ENCODE measurements around the gene ADAP1.

Gene ADAP1

GRCh38 chr7:972676-973309 lies 18.3 kb upstream of the ADAP1 start:
- no peak for DNase-seq (ENCODE audit: low read depth, low spot score)
- TF ChIP-seq SUZ12 (IDR thresholded peaks at IDR 0.05; ENCODE audit: extremely low read depth, insufficient read depth, insufficient read length) (no peak), YY1 (IDR thresholded peaks at IDR 0.05; ENCODE audit: insufficient read depth, insufficient read length) (no peak), ZNF274 (IDR thresholded peaks at IDR 0.05; ENCODE audit: low read depth, low read length) (no peak)
- Histone ChIP-seq H3K9me3 (ENCODE audit: insufficient read depth, low read length) (no peaks in the 10 kb centered on the region), H3K4me3 (ENCODE audit: insufficient read length, low read depth) (no peak overlapping the region), H3K27me3 (ENCODE audit: insufficient read depth, insufficient read length) (no peaks in the 10 kb centered on the region), H3K4me1 (ENCODE audit: insufficient read depth, insufficient read length) (peaks cover 6% of the 10 kb centered on the region), H3K9ac (ENCODE audit: insufficient read length, low read depth) (no peak overlapping the region), H3K36me3 (ENCODE audit: insufficient read depth, insufficient read length, low read length) (peaks cover 54% of the 10 kb centered on the region)

GRCh38 chr7:972110-972509 lies 17.6 kb upstream of the ADAP1 start:
- Histone ChIP-seq H3K27me3 (ENCODE audit: insufficient read depth, insufficient read length) (no peaks in the 10 kb centered on the region), H3K4me3 (ENCODE audit: insufficient read length, low read depth) (no peak overlapping the region), H3K36me3 (ENCODE audit: insufficient read depth, insufficient read length, low read length) (peaks cover 61% of the 10 kb centered on the region), H3K4me1 (ENCODE audit: insufficient read depth, insufficient read length) (peaks cover 5% of the 10 kb centered on the region), H3K9me3 (ENCODE audit: insufficient read depth, low read length) (no peaks in the 10 kb centered on the region), H3K9ac (ENCODE audit: insufficient read length, low read depth) (no peak overlapping the region)
- no peak for DNase-seq (ENCODE audit: low read depth, low spot score)
- TF ChIP-seq YY1 (IDR thresholded peaks at IDR 0.05; ENCODE audit: insufficient read depth, insufficient read length), result no peak
- no peak for TF ChIP-seq ZNF274 (IDR thresholded peaks at IDR 0.05; ENCODE audit: low read depth, low read length)
- no peak for TF ChIP-seq SUZ12 (IDR thresholded peaks at IDR 0.05; ENCODE audit: extremely low read depth, insufficient read depth, insufficient read length)

DNA sequence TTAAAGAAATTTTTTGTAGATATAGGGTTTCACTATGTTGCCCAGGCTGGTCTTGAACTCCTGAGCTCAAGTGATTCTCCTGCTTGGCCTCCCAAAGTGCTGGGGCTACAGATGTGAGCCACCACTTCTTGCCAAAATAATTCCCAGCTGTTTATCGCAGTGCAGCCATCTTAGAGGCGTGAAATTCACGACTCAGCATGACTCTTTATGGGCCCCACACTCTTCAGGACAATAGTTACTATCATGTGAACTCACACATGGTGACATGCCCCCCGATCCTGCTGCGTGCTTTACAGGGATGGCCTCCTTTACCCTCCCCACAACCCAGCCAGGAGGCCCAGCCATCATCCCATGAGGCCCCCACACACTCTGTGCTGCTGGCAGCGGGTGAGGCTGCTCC lies 16.3 kb upstream of the ADAP1 start:
- Histone ChIP-seq H3K9me3 (ENCODE audit: insufficient read depth, low read length) (no peaks in the 10 kb centered on the region), H3K9ac (ENCODE audit: insufficient read length, low read depth) (no peak overlapping the region), H3K36me3 (ENCODE audit: insufficient read depth, insufficient read length, low read length) (peaks cover 72% of the 10 kb centered on the region), H3K4me3 (ENCODE audit: insufficient read length, low read depth) (no peak overlapping the region), H3K27me3 (ENCODE audit: insufficient read depth, insufficient read length) (no peaks in the 10 kb centered on the region), H3K4me1 (ENCODE audit: insufficient read depth, insufficient read length) (peaks cover 8% of the 10 kb centered on the region)
- TF ChIP-seq SUZ12 (IDR thresholded peaks at IDR 0.05; ENCODE audit: extremely low read depth, insufficient read depth, insufficient read length) (no peak), YY1 (IDR thresholded peaks at IDR 0.05; ENCODE audit: insufficient read depth, insufficient read length) (no peak), ZNF274 (IDR thresholded peaks at IDR 0.05; ENCODE audit: low read depth, low read length) (no peak)
- DNase-seq (ENCODE audit: low read depth, low spot score), result no peak

- no peak overlapping the region for H3K4me3 ChIP-seq (ENCODE audit: insufficient read length, low read depth)
- H3K9me3 ChIP-seq (ENCODE audit: insufficient read depth, low read length), result no peaks in the 10 kb centered on the region
- no peak for TF ChIP-seq ZNF274 (IDR thresholded peaks at IDR 0.05; ENCODE audit: low read depth, low read length)
- TF ChIP-seq SUZ12 (IDR thresholded peaks at IDR 0.05; ENCODE audit: extremely low read depth, insufficient read depth, insufficient read length), result no peak
- TF ChIP-seq YY1 (IDR thresholded peaks at IDR 0.05; ENCODE audit: insufficient read depth, insufficient read length), result no peak
- no peak overlapping the region for H3K9ac ChIP-seq (ENCODE audit: insufficient read length, low read depth)
- H3K27me3 ChIP-seq (ENCODE audit: insufficient read depth, insufficient read length), result no peaks in the 10 kb centered on the region
- H3K4me1 ChIP-seq (ENCODE audit: insufficient read depth, insufficient read length), result peaks cover 14% of the 10 kb centered on the region
- peaks cover 78% of the 10 kb centered on the region for H3K36me3 ChIP-seq (ENCODE audit: insufficient read depth, insufficient read length, low read length)
- DNase-seq (ENCODE audit: low read depth, low spot score), result no peak
Observed at GRCh38 chr7:969403-969802, 14.9 kb upstream of the ADAP1 start.

DNA sequence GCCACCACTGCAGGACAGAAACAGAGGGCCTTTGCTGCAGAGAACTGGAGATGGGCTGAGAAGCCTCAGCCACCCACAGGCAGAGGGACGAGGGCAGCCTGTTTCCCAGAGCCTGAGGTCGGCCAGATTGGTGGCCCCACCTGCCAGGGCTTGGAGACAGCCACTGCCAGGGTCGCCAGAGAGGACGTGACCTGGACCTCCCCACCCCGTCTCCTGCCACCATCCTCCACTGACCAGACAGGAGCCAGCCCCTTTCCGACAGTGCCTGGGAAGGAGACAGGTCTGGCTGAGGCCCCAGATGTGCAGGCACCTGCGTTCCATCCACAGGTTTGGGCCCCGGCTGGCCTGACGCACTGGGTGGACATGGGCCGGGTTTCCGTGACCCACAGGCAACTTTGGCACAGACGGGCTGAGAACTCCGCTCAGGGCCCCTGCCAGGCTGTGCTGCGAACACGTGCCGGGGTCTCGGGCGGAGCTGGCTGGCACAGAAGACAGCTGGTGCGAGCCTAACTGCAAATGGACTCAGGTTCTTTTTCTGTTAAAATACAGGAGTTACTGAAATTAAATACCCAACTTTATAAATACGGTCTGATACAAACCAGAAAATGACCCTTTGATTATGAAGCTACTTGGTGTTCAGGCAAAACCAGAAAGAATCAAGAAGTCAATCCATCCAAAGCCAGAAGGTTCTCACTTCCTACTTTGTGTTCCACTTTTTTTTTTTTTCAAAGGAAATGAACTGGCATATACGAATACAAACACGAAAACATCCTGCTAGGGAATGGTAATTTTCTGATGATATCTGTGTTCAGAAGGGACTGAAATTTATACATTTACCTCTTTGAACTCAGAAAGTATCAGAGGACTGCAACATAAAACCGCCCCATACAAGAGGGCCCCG lies 14.0 kb upstream of the ADAP1 start:
- Histone ChIP-seq H3K4me1 (ENCODE audit: insufficient read depth, insufficient read length) (peaks cover 16% of the 10 kb centered on the region), H3K9me3 (ENCODE audit: insufficient read depth, low read length) (no peaks in the 10 kb centered on the region), H3K36me3 (ENCODE audit: insufficient read depth, insufficient read length, low read length) (peaks cover 77% of the 10 kb centered on the region), H3K4me3 (ENCODE audit: insufficient read length, low read depth) (no peak overlapping the region), H3K27me3 (ENCODE audit: insufficient read depth, insufficient read length) (no peaks in the 10 kb centered on the region), H3K9ac (ENCODE audit: insufficient read length, low read depth) (no peak overlapping the region)
- TF ChIP-seq SUZ12 (IDR thresholded peaks at IDR 0.05; ENCODE audit: extremely low read depth, insufficient read depth, insufficient read length), result no peak
- TF ChIP-seq YY1 (IDR thresholded peaks at IDR 0.05; ENCODE audit: insufficient read depth, insufficient read length), result no peak
- no peak for TF ChIP-seq ZNF274 (IDR thresholded peaks at IDR 0.05; ENCODE audit: low read depth, low read length)
- no peak for DNase-seq (ENCODE audit: low read depth, low spot score)

DNA sequence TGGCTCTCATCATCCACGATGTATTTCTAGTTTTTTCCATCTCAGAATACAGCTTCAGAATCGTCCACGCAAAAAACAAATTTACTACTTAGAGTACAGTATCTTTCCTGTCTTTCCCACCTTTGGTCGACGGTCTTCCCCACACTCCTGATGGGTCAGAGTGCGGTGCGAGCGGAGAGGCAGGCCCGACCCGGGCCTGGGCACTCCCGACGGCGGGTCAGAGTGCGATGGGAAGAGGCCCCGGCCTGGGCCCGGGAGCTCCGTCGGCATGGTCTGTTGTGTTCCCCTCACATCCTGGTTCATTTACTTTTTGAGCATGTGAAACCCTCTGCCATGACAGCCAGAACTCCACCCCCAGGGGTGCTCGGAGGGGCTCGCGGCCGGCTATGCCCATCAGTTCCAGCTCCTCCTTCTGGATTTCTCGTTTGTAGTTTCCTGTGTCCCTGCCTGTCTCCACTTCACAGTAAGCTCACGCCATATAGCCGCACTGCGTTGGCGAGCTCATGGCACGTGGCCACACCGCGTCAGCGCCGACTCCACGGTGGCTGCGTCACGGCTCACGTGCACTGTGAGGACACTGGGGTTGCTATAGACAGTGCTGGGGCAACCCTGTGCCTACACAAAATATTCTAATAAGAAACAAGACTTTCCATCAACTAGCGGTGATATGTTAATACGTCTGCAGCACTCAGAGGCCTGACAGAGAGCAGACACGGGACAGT lies 13.0 kb upstream of the ADAP1 start:
- H3K9me3 ChIP-seq (ENCODE audit: insufficient read depth, low read length), result peaks cover under 1% of the 10 kb centered on the region; the same call in 1 of the 2 replicates
- DNase-seq (ENCODE audit: low read depth, low spot score), result no peak
- H3K27me3 ChIP-seq (ENCODE audit: insufficient read depth, insufficient read length), result no peaks in the 10 kb centered on the region
- H3K9ac ChIP-seq (ENCODE audit: insufficient read length, low read depth), result no peak overlapping the region
- H3K4me1 ChIP-seq (ENCODE audit: insufficient read depth, insufficient read length), result peaks cover 16% of the 10 kb centered on the region
- H3K36me3 ChIP-seq (ENCODE audit: insufficient read depth, insufficient read length, low read length), result peaks cover 68% of the 10 kb centered on the region
- no peak overlapping the region for H3K4me3 ChIP-seq (ENCODE audit: insufficient read length, low read depth)
- TF ChIP-seq SUZ12 (IDR thresholded peaks at IDR 0.05; ENCODE audit: extremely low read depth, insufficient read depth, insufficient read length), result no peak
- TF ChIP-seq YY1 (IDR thresholded peaks at IDR 0.05; ENCODE audit: insufficient read depth, insufficient read length), result no peak
- TF ChIP-seq ZNF274 (IDR thresholded peaks at IDR 0.05; ENCODE audit: low read depth, low read length), result no peak

All from NT2/D1 (cell line).